ENCODE results near the gene TLE5.

TLE5 gene

DNA sequence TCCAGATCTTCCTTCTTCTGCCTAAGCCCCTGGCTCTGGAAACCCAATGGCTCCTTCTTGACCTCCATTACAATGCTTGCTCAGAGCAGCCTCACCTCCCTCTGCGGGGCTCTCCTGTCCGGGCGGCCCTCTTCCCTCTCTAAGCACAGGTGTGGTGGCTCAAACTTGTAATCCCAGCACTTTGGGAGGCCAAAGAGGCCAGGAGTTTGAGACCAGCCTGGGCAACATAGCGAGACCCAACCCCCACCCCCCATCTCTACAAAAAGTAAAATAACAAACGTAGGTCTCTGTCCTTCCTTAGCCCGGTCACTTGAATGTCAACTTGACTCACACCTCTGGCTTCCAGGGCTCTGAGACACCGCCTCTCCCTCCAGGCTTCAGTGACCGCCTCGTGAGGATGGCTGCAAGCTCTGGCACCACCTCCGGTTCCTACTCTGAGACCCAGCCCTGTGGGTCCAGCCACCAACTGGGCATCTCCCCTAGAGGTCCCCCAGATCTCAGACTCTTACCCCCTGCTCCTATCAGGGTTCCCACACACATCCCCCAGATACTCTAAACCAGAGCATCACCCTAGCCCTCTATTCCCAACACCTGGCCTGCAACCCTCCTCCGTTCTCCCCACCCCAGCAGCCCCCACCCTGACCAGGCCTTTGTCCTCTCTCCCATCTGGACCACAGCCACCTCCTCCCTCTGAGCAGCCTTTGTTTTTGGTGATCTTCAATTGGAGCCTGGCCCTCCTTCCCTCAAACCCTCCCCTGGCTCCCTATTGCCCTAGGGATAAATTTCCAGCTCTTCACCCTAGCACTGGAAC lies 28.5 kb downstream of the TLE5 start:
- H3K4me3 ChIP-seq (ENCODE audit: low read length) = no peak overlapping the region
- no peak for DNase-seq (ENCODE audit: low read depth, low spot score)

DNA sequence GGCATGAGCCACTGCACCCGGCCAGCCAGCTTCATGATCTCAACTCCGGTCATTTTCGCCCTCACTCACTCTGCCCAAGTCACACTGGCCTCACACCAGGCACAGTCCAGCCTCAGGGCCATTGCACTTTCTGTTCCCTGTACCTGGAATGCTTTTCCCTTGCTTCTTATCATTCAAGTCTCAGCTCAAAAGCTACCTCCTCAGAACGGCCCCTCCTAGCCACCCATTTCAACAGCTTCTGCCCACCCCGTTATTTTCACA lies 30.8 kb downstream of the TLE5 start:
- DNase-seq (ENCODE audit: low read depth, low spot score) = no peak
- H3K4me3 ChIP-seq (ENCODE audit: low read length) = no peak overlapping the region

DNA sequence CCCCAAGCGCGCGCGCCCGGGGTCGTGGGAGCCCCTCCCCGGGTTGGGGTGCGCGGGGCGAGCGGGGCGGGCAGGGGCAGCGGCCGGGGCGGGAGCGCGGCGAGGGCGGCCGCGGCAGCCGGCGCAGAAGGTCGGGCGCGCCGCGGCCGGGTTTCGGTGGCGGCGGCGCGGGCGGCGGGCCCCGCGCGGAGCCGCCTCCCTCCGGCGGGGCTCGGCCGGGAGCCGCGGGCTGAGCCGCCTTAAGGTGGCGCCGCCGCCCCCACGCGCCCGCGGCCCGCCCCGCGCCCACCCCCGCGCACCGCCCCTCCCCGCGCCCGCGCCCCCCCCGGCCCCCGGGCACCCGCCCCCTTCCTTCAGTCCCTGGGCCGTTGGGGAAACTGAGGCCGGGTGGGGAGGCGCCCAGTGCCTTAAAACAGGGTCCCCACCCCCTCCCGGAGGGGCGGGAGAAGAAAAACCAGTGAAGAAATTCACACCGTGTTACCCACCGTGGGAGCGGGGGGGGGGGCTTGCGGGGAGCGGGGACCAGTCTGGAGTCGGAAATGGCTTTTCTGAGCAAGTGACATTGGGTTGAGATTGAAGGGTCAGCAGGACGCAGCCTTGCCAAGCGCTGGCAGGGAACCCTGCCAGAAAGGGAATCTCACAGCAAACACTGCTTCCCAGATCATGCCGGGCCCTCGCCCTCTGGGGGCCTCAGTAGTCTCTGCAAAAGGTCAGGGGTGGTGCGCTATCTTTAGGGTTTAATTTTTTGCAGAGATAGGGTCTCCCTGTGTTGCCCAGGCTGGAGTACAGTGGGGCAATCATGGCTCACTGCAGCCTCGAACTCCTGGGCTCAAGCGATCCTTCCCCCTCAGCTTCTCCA lies 33.0 kb downstream of the TLE5 start, which contains the start of gene TLE2:
Gene TLE2 (minus strand): TSS at position 216 of the 859 bp plus-strand sequence. CDS start 376 bp downstream, outside the sequence.
- DNase-seq (ENCODE audit: low read depth, low spot score) = no peak
- peak within 1 kb of the TSS; percentile 58 for H3K4me3 ChIP-seq (ENCODE audit: low read length)

DNA sequence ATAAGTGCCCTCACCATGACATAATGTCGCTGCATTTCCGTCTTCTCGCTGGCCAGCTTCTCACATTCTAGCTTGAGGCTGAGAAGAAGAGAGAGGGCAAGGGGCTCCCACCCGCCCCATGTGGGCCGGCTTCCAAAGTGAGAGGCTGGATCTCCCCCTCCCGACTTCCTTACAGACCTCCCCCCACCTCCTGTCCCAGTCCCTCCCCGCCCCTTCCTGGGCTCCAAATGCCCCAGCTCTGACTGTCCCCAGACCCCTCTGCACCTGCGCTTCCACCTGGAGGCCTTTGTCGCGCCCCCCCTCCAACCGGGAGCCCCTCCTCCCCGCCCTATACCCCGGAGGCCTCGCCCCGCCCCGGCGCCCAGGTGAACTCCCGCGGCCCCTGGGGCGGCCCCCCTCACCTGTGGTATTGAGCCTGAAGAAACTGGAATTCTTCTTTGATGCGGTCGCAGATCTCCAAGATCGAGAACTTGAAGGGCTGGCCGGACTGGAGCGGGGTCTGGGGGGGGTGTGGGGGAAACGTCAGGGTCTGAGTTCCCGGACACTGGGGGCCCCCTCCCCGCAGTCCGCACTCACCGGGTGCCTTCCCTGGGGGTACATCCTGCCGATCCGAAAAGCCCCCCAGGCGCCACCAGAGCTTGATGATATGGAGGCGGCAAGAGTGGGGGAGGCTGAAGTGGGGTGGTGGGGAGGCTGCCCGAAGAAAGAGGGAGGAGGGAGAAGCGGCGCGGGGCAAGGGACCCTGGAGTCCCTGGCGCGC lies 33.8 kb downstream of the TLE5 start:
- peak overlapping the region; percentile 58 for H3K4me3 ChIP-seq (ENCODE audit: low read length)
- no peak for DNase-seq (ENCODE audit: low read depth, low spot score)

GRCh38 chr19:3027981-3028304 lies 34.4 kb downstream of the TLE5 start:
- H3K4me3 ChIP-seq (ENCODE audit: low read length) = no peak overlapping the region; the same call in 1 of the 2 replicates
- DNase-seq (ENCODE audit: low read depth, low spot score) = no peak

DNA sequence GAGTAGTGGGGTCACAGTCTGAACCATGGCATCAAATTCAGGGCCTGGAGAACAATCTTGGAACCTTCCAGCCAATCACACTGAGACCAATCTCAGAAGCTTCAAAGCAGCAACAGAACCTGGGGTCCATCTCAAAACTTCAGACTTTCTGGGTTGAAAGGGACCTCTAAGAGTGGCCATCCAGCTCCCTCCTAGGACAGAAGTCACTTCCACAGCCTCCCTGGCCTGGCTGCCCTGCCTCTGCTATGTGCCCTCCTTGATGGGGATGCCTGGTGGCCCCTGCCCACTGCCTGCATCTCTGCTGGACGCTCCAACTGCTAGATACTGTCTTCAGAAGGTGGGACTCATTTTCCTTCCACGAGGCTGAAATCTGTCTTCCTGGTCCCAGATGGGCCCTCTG lies 35.0 kb downstream of the TLE5 start:
- no peak for DNase-seq (ENCODE audit: low read depth, low spot score)
- H3K4me3 ChIP-seq (ENCODE audit: low read length) = no peak overlapping the region

- no peak for DNase-seq (ENCODE audit: low read depth, low spot score)
- H3K4me3 ChIP-seq (ENCODE audit: low read length) = no peak overlapping the region
These were observed 35.5 kb downstream of the TLE5 start for GRCh38 chr19:3026768-3027167.

GRCh38 chr19:3025549-3025886 lies 36.8 kb downstream of the TLE5 start:
- H3K4me3 ChIP-seq (ENCODE audit: low read length) = no peak overlapping the region

DNA sequence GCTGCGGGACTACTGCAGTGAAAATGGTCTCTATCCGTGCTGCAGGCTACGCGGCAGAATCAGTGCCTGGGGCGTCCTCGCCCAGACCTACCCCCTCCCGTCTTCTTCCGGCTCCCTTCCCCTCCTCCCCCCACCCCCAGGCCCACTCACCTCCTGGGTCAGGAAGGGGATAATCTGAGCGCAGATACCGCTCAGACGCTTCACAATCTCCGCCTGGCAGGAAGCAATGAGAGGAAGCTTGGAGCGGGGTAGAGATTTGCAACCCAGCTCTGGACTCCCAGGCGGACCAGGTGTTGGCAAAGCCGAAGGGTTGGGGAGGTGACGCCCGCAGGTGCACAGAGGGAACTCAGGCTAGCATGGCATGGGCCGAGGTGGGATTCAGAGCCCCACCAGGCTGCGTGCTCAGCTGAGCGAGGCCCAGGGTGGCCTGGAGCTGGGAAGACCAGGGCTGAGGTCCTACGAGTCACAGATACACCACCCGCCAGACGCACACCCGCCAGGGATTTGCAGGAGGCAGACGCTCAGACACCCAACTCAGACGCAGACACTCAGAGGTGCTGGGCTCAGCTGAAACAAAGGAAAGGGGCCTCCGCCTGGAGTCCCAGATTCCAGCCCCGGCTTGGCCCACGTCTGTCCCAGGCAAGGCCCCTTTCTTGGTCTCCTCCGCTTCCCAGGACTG lies 37.3 kb downstream of the TLE5 start:
- H3K4me3 ChIP-seq (ENCODE audit: low read length) = no peak overlapping the region
- DNase-seq (ENCODE audit: low read depth, low spot score) = no peak

More at GRCh38 chr19:3025549-3025886, 36.8 kb downstream of the TLE5 start:
- no peak for DNase-seq (ENCODE audit: low read depth, low spot score)

DNA sequence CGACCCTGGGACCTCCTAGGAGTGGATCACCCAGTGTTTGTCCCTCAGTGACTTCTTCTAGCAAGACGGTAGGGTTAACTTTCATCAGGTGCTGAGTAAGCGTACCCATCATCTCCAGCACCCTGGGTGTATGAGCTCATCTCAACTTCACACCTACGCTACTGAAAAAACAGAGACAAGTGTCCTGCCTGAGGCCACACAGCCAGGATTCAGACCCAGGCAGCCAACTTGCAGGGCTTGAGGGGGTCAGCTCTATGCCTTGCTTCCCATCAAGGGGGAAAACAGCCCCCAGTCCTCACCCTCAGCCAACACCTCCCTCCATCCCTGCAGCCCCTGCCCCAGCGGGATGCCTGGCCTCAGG lies 37.8 kb downstream of the TLE5 start:
- H3K4me3 ChIP-seq (ENCODE audit: low read length) = no peak overlapping the region
- DNase-seq (ENCODE audit: low read depth, low spot score) = no peak

DNA sequence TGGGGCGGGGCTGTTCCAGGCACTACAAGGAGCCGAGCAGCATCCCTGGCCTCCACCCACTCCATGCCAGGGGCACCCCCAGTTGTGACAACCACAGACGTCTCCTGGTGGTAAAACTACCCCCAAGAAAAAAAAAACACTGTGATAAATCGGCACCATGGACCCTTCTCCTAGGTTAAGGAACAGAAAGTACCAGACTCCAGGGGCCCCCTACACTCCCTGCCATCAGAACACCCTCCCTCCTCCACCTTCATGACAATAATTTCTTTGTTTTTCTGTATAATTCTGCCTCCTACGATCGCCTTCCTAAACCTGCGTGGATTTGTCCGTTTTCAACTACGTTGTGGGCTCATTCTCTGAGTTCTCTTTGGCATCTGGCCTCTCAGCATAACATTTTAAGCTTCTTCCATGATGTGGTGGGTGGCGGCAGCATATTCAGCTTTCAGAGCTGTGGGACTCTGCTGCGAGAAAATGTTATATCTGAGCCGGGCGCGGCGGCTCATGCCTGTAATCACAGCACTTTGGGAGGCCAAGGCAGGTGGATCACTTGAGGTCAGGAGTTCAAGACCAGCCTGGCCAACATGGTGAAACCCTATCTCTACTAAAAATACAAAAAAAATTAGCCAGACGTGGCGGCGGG lies 41.9 kb downstream of the TLE5 start:
- no peak for DNase-seq (ENCODE audit: low read depth, low spot score)
- H3K4me3 ChIP-seq (ENCODE audit: low read length) = no peak overlapping the region

- DNase-seq (ENCODE audit: low read depth, low spot score) = no peak
- H3K4me3 ChIP-seq (ENCODE audit: low read length) = no peak overlapping the region
These were observed 43.0 kb downstream of the TLE5 start for GRCh38 chr19:3019211-3019854.

DNA sequence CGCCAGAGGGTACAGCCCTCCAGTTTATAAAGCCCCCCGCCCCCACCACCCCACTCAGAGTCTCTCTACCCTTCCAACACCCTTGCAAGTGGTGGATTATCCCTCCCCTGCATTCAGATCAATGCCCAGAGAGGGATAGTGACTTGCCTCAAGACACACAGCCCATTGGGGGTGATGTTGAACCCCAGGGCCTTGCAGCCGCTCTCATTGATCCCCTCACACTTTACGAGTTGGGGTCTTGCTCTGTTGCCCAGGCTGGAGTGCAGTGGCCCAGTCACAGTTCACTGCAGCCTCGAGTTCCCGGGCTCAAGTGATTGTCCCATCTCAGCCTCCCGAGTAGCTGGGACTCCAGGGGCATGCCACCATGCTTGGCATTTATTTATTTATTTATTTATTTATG lies 44.4 kb downstream of the TLE5 start:
- DNase-seq (ENCODE audit: low read depth, low spot score) = no peak
- no peak overlapping the region for H3K4me3 ChIP-seq (ENCODE audit: low read length)

DNA sequence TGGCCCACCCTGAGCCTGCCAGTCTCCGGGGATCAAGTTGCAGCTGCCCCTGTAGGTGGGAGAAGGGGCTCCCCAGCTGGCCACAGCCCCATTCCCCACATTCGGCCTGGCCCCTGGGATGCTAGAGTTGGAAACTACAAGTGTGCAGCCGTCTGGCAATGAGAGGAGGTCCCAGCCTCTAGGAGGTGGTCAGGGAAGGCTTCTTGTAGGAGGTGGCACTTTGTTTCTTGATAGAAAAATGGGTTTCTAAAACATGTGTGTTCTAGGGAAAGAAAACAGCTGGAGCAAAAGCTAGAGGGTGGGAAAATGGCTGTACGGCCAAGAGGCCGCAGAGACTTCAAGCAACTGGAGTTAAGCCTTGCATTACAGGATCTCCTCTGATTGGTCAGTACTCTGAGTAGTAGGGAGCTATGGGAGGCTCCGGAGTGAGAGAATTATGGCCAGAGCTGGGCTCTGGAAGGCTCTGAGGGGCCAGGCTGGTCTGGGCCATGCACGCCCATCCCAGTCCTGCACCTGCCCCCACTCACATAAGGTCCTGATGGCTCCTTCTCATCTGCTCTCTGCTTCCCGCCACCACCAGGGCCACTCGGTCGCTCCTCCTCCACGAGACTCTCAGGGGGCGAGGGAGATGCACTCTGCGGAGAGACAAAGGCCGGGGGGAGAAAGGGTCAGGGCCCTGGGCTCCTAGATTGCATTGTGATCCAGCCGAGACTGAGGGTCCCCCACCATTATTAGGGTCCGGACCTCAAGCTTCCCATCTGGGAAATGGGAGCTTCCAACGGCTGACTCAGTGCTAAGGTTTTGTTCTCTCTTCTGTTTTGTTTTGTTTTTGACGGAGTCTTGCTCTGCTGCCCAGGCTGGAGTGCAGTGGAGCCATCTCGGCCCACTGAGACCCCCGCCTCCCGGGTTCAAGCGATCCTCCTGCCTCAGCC lies 46.9 kb downstream of the TLE5 start:
- H3K4me3 ChIP-seq (ENCODE audit: low read length) = no peak overlapping the region
- no peak for DNase-seq (ENCODE audit: low read depth, low spot score)

- no peak for DNase-seq (ENCODE audit: low read depth, low spot score)
- no peak overlapping the region for H3K4me3 ChIP-seq (ENCODE audit: low read length)
These were observed 48.2 kb downstream of the TLE5 start for GRCh38 chr19:3014135-3014534.

GRCh38 chr19:3013263-3013725 lies 49.0 kb downstream of the TLE5 start:
- H3K4me3 ChIP-seq (ENCODE audit: low read length) = no peak overlapping the region
- DNase-seq (ENCODE audit: low read depth, low spot score) = no peak

GRCh38 chr19:3012621-3013262 lies 49.6 kb downstream of the TLE5 start:
- DNase-seq (ENCODE audit: low read depth, low spot score) = no peak
- no peak overlapping the region for H3K4me3 ChIP-seq (ENCODE audit: low read length)

Measured in Jurkat, Clone E6-1 (cell line).